ENCODE data around the gene SLC9A1.

DNA sequence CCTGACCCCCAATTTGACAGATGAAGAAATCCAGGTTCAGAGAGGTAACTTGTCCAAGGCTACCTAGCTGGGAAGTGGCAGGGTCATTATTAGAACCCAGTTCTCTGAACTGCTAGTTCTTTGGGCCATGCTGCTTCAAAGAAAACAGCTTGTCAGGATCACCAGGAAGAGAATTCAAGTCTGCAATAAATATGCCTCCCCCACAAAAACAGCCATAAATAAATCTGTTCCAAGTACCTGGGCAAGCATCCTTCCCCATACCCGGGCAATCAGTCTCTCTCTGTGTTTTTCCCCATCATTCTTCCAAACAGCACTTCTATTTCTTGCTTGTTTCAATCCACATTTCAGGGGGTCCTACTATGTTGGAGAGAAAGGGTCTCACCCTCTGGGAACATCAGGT is 34.1 kb downstream of the SLC9A1 start:
- TF ChIP-seq, protein P1, sequence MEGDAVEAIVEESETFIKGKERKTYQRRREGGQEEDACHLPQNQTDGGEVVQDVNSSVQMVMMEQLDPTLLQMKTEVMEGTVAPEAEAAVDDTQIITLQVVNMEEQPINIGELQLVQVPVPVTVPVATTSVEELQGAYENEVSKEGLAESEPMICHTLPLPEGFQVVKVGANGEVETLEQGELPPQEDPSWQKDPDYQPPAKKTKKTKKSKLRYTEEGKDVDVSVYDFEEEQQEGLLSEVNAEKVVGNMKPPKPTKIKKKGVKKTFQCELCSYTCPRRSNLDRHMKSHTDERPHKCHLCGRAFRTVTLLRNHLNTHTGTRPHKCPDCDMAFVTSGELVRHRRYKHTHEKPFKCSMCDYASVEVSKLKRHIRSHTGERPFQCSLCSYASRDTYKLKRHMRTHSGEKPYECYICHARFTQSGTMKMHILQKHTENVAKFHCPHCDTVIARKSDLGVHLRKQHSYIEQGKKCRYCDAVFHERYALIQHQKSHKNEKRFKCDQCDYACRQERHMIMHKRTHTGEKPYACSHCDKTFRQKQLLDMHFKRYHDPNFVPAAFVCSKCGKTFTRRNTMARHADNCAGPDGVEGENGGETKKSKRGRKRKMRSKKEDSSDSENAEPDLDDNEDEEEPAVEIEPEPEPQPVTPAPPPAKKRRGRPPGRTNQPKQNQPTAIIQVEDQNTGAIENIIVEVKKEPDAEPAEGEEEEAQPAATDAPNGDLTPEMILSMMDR (IDR thresholded peaks at IDR 0.05) = no peak
- no peak for TF ChIP-seq POLR2A (IDR thresholded peaks at IDR 0.05)

All from right lobe of liver (tissue), 4 donors.